ENCODE data around the gene UBE2I.
"Not testable (repeated sequence)": the region's sequence is repeated elsewhere in the genome, so short reads cannot be mapped to it uniquely, and the experiment has no call there.

UBE2I gene

DNA sequence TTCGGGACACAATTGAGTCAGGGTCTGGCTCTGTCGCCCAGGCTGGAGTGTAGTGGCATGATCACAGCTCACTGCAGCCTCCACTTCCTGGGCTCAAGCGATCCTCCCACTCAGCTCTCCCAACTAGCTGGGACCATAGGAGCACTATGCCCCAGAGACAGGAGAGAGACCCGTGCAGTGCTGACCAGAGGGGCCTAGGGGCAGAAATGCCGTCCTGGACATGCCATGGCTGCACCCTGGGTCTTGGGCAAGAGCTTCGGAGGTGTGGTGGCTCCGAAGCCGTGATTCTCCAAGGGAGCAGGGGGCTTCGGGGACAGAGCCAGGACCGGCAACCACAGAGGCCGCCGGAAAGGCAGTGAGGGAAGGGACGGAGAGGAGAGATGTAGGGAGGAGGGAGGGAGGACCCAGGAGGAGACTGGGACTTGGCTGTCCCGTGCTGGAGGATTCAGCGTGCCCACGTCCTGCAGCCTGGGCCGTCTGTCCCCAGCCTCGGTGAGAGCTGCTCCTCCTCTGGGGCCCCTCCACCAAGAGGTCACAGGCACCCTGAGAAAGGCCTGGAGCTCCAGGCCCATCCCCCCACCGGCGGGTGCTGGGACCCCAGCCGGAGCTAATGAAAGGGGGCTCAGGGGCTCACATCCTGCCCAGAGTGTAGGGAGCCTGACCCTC, 31.7 kb upstream of the UBE2I start:
- no peak for DNase-seq

DNA sequence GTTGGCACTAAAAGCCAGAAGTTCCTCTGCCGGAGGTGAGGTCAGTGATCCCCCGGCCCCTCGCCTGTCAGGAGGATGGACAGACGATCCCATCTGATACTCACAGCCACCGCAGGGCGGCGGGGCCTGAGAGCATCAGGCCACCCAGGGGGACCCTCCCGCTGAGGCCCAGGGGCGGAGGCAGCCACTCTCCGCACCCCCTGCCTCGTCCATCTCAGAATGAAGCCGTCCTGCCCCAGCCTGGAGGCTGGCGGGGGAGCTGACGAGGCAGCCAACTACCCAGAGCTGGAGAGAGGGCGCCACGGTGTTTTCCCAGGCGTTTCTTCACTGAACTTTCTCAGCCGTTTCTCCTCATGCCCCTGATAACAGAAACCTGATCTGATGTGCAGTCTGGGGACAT, 31.0 kb upstream of the UBE2I start:
- DNase-seq: no peak

DNA sequence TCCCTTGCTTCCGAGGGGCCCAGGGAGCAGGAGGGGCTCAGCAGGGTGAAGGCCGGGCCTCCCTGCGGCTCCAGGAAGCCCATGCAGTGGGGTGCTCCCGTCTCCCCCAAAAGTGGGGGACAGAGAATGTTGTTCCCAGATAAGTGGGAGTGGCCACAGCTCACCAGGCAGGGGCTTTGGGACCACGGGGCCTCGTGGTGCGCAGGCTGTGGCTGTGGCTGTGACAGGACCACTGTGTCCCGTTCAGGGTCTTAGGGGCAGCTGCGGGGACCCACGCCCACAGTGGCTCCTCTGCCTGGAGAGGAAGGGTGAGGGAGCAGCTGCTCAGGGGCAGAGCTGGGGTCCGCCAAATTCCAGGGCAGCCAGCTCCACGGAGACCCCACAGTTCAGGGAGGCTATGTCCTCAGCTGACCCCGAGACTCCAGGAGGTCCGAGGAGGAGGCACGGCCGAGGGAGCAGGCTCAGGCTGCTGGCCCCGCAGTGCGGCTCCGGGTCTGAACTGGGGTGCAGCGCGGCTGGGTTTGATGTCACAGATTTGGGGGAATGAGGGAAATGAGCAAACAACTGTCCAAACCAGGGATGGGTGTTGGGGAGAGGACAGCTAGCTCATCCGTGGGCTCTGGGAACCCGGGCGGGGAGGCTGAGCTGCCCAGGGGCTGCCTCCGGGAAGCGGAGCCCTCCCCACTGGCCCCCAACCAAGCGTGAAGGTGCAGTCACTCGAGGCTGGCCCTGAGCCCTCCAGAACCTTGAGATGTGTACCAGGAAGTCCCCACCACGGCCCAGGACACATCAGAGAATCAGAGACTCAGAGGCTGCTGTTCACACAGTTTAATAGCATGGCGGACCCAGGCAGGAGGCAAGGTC, 30.1 kb upstream of the UBE2I start:
- no peak for DNase-seq

DNA sequence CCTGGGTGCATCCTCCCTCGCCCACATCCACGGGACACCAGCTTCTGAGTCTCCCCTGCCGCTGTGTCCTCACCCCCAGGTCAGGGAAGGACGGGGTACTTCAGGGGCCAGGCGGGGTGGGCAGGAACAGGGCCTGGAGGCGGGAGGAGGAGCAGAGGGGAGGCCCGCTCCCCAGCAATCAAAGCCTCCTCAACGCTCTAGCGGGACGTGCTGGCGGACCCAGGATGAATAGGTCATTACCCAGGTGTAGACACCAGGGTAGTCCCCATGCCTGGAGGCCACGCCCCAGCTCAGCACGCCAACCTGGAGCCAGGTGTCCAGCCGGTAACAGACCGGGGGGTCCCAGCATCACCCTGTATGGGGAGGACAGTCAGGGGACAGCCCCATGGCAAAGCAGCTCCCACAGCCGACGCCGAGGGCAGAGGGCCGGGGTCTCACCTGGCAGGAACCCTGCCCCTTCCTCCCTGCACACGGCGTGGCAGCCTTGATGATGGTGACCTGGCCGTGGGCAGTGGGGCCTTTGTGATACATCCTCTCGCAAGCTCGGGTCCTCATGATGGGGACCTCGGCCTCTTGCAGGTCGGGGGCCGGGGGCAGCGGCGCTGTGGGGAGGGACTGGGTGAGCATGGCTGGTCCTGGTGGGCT, 29.4 kb upstream of the UBE2I start:
- no peak for DNase-seq

DNA sequence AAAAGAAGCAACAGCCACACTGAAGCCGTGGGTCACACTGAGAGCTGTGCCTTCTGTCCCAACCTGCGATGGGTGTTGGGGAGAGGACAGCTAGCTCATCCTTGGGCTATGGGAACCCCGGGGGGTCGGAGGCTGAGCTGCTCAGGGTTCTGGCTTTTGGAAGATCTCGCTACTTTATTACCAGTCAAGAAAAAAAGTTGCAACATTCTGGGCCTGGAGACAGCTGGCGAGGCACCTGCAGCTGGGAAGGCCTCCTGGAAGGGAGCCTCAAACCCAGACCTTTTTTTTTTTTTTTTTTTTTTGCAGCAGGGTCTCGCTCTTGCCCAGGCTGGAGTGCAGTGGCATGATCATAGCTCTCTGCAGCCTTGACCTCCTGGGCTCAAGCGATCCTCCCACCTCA, 28.7 kb upstream of the UBE2I start:
- no peak for DNase-seq

DNA sequence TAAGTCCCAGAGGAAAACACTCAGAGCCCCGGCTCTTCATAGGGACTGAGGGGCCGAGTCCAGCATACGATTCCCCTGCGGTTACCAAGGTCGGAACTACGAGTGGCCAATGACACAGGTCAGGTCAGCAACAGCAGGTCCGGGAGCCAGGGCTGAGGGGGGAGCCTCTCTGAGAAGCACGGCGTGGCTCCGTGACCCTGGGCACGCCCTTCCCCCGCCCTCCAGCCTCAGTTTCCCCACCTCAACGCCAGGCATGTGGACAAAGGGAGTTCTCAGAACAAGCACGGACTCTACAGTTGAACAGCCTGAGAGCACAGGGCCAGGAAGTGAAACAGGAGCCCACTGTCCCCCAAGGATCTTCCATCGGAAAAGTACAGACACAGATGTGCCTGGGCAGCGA, 27.9 kb upstream of the UBE2I start:
- no peak for DNase-seq

DNA sequence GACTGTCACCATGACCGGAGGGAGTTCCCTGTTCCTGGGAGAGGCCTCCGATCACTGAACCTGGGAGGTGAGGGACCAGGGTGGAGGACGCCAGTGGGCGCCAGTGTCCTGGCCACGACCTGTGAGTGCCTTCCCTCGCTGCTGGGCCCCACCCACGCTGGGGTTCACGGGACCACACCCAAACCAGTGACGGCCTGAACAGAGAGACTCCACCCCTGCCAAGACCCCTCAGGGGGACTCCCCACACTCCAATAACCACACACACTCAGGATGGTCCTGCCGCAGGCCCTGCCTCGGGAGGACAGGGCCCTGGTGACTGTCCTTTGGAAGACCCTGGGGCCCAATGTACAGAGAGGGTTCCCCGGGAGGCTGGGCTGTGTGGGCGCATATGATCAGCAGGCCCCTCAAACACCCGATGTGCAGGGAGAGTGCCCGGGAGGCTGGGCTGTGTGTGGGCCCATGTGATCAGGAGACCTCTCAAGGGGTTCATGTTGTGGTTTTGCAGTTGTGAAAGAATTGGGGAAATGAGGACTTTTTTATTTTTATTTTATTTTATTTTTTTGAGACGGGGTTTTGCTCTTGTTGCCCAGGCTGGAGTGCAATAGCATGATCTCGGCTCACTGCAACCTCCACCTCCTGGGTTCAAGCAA, 27.0 kb upstream of the UBE2I start:
- no peak for DNase-seq

DNA sequence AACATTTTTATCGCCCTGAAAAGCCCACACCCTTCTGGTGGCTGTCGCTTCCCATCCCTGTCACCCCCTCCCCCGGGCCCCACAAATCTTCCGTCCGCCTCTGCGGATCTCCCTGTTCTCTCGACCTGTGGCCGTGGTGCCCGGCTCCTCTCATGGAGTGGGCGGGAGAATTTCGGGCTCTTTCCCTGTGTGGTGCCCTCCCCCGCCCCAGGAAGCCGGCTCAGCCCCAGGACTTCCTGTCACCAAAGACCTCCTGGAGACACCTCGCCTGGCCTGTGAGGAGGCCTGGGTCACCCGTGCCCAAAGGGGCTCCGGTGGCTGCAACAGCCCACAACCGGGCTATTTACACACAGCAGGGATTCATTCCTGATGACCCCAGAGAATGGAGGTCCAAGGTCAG, 26.1 kb upstream of the UBE2I start:
- no peak for DNase-seq

DNA sequence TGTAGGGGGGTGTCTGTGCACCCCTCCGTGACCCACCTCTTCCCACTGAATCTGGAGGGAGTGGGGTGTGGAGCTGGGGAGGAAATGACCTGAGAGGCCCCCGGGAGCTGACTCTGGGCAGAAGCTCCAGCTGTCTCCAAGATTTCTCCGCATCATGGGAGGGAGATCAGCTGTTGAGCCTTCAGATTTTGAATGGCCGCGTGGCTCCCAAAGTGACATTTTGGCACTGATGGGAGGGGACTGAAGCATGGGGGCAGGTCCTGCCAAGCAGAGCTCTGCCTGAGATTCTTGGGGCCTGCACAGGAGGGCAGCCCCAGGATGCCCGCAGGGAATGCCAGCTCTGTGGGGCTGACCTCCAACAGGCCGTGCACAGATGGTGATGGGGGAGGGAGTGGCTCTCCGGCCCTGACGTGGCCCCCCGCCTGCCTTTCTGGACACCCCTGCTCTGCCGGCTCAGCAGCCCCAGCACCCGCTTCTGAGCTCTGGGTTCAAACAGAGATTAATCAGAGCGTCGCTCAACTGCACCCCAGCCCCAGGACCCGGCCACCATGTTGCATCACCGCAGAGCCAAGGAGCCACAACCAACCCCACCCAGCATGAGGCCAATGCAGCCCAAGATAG, 25.3 kb upstream of the UBE2I start:
- no peak for DNase-seq

DNA sequence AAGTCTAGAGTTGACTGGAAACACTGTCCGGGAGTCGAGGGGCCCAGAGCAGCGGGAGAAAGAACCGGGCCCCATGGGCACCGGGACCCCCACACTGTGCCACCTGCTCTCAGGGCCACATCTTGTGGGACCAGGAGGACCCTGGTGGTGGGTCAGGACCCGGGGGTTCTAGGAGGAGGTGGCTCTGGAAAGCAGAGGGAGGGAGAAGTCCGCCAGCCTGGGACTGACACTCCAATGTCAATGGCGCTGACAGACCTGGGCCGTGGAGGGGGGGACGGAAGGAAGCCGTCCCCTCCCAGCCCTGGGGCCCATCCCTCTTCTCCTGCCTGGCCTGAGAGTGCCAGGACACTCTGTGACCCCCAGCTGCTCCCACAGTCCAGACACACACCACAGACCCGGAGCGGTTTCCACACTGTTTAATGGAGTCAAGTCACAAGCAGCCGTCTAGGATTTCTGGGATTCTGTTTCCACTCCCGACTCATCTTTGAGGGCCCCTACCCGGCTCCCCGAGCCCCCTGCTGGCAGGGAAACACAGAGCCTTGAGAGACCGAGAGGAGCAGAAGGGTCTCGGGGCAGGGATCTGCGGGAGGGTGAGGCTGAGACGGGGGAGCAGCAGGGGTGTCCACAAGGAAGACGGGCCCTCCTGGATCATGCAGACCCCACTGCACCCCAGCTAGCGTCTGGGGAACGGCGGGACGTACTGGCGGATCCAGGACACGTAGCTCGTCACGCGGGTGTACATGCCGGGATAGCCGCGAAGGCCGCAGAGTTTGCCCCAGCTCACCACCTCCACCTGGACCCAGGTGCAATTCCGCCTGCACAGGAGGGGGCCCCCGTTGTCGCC, 23.5 kb upstream of the UBE2I start:
- DNase-seq: no peak

DNA sequence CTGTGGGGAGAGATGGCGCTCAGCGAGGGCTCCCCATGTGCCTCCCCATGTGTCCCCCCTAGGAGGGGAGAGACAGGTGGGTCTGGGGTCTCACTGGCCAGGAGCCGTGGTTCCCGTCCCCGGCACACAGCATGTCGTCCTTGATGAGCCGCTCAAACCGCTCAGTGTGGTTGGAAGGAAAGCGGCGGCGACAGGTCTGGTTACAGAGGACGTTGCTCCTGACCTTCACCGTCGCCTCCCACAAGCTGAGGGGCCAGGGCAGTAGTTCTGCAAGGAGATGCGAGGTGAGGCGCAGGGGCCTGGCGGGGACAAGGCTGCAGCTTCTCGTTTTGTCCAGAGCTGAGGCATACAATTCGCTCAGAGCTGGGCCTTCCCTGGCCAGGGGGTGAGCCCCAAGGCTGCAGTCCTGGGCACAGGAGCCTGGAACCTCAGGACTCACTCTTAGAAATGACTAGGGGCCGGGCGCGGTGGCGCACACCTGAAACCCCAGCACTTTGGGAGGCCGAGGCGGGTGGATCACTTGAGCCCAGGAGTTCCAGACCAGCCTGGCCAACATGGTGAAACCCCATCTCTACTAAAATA, 22.8 kb upstream of the UBE2I start:
- DNase-seq: no peak

DNA sequence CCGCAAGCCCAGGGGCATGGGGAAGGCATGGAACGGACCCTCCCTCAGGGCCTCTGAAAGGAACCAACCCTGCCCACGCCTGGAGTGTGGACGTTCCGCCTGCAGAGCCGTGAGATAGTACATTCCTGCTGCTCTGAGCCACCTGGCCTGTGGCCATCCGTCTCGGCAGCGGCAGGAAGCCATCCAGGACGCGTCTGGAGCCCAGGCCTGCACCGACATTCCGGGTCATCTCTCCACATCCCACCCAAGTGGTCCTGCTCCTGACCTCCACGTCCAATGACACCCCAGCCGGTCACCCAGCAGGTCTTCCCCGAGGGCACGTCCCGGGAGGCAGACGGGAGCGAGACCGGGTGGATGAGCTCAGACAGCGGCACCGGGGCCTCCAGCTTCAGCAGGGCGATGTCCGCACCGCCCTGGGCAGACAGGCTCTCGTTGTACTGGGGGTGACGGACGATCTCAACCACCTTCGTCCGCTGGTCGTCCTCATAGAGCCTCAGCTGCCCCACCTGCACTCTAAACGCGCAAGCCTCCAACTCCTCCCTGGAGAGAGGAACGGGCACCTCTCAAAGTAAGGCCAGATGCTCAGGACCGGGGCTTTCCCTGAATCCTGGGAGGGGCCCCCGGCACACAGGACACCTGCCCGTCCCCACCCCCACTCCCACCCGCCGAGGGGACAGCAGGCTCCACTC, 21.3 kb upstream of the UBE2I start:
- no peak for DNase-seq

DNA sequence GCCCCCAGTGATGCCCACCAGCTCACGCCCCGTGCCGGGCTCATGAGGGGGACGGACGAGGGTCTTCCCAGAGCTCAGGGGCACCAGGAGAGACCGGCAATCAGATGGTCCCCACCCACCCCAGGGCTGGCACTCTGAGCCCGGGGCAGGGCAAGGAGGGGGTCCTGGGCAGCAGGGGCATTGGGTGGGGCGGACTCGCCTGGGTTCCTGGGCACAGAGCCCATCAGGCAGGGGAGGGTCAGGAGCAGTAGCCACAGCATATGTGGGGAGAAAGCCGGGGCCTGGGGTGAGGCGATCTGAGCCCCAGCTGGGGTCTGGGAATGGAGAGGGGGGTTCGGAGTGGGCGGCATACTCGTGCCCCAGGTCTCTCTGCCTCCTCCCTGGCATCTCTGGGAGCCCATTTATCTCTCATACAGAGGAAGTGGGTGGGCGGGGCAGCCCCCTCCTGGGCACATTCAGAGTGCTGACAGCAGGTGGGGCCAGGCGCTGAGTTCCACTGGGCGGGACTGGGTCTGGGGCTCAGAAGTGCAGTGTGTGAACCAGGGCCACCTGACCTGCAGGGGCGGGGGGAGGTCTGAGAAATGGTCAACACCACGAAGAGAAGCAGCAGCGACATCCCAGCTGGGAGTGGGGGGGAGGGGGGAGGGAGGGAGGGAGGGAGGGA, 20.5 kb upstream of the UBE2I start:
- DNase-seq: no peak

DNA sequence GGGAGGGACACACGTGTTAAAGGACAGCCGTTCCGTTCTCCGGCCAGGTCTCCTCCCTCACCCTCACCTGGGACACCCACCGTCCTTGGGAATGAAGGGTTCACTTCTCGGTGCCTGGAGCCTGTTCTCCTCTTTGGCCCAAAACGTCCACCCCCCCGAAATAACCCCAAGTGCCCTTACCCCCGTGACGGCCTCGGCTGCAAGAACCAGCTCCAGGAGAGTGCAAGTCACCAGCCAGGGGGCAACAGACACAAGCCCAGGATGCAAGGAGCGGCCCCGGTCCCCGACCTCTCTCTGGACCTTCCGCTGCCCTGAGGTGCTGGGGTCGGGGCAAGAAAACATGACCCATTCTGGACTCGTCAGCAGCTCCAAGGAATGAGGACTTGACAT, 20.0 kb upstream of the UBE2I start:
- no peak for DNase-seq

DNA sequence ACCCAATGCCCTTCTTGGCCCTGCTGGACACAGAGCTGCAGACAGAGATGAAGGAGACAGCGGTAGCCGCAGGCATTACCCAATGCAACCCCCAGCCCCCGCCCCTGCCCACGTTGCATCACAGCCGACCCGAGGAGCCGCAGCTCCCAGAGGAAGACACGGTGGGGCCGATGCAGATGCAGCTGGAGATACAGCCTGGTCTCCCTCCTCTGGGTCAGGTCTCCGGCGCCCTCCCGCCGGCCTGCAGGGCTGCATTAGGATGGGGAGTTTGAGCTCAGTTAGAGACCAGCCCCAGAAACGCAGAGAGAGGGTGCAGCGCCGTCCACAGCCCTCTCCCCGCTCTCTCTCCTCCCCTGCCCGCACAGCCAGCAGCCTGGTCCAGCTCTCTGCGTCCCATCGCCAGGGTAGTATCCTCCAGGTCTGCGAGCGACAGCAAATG, 19.4 kb upstream of the UBE2I start:
- no peak for DNase-seq

DNA sequence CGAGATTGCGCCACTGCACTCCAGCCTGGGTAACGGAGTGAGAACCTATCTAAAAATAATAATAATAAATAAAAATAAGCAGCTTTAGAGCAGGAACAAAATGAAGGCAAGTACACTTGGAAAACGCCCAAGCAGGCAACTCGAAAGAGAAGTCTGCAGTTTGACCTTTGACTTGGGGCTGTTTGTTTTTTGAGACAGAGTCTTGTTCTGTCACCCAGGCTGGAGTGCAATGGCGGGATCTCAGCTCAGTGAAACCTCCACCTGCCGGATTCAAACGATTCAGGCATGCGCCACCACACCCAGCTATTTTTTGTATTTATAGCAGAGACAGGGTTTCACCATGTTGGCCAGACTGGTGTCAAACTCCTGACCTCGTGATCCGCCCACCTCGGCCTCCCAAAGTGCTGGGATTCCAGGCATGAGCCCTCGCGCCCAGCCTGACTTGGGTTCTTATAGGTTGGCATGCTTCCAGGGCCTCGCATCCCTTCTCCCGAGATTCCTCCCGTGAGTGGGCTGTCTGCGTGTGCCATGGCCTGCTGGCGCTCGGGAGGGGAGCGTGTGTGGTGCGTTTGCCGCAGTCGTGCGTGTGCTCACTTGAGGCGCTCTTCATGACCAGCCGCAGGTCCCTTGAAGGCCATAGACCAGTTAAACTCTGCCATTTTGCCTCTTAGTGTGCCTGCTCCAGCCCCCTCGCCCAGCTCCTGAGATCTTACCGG, 18.4 kb upstream of the UBE2I start:
- no peak for DNase-seq

DNA sequence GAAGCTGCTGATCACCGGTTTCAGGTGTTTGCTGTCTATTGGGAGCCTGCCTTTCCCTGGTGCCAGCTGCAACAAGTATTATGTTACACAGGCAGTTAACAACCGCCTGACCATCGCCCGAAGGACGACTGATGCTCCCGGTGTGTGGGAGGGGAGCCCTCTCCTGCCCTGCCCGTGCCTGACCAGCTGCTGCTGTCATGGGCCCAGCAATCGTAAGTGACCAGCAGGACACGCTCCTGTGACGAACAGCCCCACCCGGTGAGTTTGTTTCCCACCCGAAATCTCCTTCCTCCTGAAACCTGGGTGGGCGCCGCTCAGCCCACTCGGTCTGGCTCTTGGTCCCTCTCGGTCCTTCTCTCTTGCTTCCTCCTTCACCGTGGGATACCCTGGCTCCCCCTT, 17.9 kb upstream of the UBE2I start:
- no peak for DNase-seq

DNA sequence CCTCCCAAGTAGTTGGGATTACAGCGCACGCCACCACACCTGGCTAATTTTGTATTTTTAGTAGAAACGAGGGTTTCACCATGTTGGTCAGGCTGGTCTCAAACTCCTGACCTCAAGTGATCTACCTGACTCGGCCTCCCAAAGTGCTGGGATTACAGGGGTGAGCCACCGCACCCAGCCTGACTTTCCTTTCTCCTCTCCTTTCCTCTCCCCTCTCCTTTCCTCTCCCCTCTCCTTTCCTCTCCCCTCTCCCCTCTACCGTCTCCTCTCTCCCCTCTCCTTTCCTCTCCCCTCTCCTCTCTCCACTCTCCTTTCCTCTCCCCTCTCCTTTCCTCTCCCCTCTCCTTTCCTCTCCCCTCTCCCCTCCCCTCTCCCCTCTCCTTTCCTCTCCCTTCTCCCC, 17.2 kb upstream of the UBE2I start:
- DNase-seq: not testable (repeated sequence)

DNA sequence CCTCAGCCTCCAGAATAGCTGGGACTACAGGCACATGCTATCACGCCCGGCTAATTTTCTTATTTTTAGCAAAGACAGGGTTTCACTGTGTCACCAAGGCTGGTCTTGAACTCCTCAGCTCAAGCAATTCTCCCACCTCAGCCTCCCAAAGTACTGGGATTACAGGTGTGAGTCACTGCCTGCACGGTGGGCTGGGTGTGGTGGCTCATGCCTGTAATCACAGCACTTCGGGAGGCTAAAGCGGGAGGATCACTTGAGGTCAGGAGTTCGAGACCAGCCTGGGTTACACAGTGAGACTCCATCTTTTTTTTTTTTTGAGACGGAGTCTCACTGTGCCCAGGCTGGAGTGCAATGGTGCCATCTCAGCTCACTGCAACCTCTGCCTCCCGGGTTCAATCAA, 16.6 kb upstream of the UBE2I start:
- not testable (repeated sequence) for DNase-seq

All from CD4-positive, alpha-beta T cell treated with Interleukin-21 for 1 hour (primary cell).